ENCODE results near the gene VPS33B. TPM values are rescaled to one million over a fixed set of nuclear protein-coding genes. Genes with fewer than 3 reads are reported as not detected.
A peak's percentile ranks its signal among the peaks of the same experiment; 100 is the strongest.

Gene VPS33B
- total RNA-seq, 1 donor from 2014 or later, result 13.8 TPM

DNA sequence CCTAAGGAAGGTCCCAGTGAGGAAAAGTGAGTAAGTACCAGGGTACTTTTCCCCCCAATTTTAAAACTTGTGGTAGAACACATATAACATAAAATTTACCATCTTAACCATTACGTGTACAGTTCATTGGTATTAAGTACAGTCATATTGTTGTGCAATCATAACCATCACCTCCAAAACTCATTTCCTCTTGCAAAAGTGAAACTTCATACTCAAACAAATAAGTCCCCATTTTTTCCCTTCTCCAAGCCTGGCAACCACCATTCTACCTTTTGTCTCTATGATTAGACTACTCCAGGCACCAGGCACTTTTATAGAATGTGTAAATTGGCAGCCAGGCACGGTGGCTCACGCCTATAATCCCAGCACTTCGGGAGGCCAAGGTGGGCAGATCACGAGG lies 40.3 kb downstream of the VPS33B start:
- DNase-seq (ENCODE audit: low read depth), result no peak

DNA sequence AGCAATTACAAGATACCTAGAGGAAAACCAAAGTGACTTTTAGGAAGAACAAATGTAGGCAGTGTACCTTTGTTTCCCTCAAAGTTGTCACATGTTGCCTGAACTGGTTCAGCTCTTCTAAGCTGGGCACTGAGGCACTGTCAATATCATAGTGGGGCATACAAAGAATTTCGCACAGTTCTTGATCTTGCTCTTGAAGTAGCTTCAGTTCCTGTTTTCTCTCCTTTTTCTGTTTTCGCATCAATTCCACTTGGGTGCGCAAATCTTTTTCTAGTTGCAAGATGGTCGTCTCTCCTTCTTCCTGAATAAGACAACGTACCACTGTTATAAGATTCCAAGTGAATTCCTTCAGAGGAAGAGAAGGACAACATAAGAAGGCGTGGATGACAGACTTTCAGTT lies 40.7 kb downstream of the VPS33B start:
- no peak for DNase-seq (ENCODE audit: low read depth)

DNA sequence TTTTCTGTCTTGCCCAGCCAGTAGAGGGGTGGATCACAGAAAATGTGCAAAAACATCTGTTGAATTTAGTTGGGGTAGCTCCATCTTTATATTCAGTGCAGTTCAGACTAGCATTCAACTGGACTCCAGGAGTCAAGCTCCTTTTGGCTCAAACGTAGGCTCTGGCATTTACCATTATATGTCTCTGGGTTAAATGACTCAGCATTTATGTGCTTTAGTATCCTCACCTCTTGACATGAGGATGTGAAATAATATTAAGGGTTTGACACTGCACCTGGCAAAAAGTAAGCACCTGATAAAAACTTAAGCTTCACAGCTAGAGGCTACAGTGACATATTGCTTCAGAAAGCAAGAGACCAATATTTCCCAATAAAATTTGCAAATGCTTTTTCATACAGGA lies 42.8 kb downstream of the VPS33B start:
- DNase-seq (ENCODE audit: low read depth), result no peak

DNA sequence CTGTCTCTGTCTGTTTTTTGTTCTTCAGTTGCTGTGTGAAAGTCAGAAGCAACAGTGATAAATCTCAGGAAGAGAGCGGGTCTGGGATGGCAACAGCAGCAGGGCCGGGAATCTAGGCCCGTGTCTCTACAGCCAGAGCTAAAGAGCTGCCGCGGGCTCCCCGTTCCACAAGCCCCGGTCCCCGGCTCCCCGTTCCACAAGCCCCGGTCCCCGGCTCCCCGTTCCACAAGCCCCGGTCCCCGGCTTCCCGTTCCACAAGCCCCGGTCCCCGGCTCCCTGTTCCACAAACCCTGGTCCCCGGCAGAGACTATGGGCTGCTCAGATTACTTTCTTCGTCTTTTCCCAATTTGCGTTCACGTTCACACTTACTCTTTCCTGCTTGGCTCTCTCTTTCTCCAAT lies 48.2 kb downstream of the VPS33B start:
- no peak for DNase-seq (ENCODE audit: low read depth)

DNA sequence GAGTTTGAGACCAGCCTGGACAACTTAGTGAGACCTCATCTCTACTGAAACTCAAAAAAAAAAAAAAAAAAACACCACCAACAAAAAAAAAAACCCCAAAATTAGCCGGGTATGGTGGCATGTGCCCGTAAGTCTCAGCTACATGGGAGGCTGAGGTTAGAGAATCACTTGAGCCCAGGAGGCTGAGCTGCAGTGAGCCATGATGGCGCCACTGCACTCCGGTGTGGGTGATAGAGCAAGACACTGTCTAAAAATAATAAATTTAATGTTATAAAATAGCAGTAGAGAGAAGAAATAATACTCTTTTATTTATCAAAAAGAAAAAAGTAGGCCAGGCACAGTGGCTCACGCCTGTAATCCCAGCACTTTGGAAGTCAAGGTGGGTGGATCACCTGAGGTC lies 50.3 kb downstream of the VPS33B start:
- DNase-seq (ENCODE audit: low read depth), result no peak

DNA sequence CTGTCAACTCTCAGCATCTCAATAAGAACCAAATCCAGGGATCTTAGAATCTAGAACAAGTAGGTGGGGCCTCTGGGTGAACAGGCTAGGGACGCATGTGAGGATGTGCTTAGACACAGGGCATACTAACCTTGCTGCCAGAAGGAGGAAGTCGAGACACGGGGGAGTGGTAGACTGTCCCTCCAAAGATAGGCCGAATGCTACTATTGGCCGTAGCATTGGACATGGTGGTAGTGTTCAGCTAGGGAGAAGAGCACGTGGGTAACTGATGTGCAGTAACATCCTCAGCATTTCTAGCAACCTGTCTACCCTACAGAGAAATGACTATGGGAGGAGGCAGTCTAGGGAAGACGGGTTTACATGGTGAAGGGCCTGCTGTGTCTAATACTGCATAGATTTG lies 52.1 kb downstream of the VPS33B start:
- DNase-seq (ENCODE audit: low read depth), result no peak

DNA sequence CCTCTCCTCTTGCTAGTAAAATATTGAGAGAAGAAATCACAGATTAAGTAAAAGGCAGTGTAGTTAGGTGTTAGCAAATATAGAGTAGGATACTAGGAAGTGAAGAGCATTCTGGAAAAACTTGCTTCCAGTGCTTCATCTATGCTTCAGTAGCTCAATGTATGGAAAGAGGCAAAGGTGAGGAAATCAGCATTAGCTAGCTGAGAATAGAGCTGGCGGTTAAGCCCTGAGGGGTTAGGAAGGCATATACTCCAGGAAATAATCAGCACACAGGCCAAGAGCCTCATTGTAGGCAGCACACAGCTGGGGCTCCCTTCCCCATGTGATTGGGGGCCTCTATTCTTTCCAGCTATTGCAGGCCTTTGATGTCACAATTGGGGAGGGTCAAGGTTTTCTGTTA lies 54.0 kb downstream of the VPS33B start:
- DNase-seq (ENCODE audit: low read depth), result no peak

DNA sequence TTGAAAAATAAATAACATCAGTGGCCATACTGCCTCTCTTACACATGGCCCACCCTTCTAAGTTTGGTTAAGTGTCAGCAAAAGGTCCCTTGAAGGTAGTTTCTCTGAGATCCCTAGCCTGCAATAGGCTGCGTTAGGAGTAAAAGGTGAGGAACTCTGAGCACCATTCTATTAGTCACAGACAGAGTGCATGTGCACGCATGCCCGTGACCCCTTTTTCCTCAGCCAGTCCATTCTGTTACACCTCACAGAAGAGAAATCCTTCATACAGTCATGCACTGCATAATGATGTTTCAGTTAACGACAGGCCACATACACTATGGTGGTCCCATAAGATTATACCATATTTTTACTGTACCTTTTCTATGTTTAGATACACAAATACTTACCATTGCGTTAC lies 55.2 kb downstream of the VPS33B start:
- no peak for DNase-seq (ENCODE audit: low read depth)

DNA sequence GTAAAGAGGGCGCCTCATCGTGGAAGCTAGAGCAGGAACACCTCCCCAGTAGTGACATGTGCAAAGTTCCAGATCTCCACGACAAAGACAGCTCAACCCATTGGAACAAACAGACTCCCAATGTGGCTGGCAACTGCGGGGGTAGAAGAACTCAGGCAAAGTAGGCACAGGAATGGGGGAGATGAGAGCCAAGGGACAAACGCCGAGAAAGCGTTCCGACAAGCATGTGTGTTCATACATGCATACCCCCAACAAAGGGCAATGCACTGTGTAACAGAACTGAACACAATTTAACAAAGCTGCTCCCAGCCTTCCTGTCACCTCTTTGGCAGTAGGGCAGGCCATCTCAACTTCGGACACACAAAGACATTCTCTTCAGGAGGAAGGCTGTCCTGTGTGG lies 56.1 kb downstream of the VPS33B start:
- no peak for DNase-seq (ENCODE audit: low read depth)

DNA sequence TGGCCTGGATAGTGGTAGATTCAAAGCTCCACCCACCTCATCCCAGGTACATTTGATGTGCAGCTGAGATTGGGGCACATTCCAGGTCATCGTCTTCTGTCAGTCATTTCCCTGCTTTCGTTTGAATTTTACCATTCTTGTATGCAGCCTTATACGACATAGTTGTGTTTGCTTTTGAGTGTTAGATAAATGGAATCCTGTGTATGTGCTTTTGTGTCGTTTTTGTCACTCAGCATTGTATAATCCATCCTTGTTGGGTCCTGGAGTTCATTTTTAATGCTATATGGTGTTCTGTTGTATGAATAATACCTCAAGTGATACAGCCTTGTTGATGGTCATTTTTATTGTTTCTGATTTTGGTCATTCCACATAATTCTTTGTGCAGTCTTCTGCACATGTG lies 60.4 kb downstream of the VPS33B start:
- no peak for DNase-seq (ENCODE audit: low read depth)

DNA sequence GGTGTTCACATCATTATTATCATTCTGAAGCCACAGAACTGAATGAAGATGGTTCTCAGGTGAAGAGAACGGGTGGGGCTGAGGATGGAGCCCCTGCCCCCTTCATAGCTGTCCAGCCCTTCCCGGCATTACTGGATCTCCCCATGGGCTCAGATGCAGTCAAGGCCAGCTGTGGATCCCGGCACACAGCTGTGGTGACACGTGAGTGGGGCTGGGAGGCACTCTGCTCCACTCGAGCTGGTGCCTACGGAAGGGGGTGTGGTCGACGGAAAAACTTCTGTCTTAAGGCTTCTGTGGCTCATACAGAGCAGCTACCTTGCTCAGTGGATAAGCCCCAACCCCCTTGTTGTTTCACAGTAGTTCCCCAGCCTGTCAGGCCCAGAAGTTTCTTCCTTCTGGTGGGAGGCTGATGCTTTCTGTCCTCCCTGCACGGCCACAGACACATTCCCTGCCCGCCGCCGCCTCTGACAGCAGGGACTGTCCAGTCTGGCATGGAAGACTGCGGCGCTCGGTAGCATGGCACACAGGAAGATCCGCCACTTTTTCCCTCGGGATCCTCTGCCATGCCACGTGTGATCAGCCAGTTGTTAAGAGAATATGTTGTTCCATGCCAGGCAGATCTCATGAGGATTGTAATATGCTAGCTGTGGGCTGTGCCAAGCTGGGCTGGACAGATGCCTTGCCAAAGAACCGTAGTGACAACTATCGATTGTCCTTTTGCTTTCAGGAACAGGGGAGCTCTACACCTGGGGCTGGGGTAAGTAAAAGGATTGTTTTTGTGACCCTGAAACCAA lies 61.9 kb downstream of the VPS33B start:
- DNase-seq (ENCODE audit: low read depth), result no peak

DNA sequence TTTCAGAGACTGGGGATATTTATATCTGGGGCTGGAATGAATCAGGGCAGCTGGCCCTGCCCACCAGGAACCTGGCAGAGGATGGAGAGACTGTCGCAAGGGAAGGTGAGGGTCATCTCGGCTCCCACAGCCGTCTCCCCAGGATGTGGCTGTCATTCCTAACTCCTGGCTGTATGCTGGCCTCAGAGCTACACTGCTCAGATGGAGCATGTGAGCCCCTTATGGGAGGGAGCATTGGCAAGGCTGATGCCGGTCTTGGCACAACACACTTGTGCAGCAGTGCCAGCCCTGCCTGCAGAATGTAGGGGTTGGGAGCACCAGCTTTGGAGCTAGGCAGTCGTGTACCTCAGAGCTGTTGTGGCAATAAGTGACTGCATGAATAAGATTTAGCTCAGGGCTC lies 62.5 kb downstream of the VPS33B start:
- no peak for DNase-seq (ENCODE audit: low read depth)

DNA sequence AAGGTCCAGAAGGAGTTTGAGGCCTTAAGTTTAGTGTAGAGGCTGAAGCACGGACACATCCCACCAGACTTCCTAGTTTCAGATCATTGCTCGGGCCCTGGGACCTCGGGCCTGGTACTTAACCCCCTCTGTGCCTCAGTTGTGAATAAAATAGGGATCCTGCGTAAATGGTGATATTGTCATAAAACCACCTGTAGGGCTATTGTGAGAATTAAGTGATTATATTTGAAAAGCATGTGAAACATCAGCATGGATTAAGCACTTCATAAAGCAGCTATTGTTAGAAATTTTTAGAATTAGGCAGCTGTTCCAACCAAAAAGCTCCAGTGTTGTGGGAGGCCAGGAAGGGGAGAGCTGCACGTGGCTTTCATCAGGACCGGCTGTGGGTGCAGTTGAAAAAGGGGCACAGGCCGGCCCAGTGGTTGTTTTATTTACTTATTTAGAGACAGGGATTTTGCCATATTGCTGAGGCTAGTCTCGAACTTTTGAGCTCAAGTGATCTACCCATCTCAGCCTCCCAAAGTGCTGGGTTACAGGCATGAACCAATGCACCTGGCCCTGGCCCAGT lies 63.3 kb downstream of the VPS33B start:
- DNase-seq (ENCODE audit: low read depth), result no peak

DNA sequence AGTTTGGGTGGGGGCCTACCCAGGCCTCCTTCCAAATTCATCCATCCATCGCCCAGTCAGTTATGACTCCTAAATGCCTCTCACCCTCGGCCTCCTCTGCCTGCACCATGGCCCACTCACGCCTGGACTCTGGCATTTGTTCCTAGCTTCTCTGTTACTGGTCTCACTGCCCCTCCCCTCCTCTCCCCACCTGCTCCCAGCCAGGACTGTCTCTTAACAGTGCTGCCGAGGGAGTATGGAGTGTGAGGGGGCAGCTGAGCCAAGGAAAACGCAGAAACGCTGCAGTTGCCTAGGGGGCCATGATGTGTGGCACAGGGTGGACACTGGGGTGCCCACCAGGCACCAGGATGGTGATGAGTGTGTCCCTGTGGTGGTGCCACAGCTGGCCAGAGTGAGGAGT lies 64.6 kb downstream of the VPS33B start:
- no peak for DNase-seq (ENCODE audit: low read depth)

DNA sequence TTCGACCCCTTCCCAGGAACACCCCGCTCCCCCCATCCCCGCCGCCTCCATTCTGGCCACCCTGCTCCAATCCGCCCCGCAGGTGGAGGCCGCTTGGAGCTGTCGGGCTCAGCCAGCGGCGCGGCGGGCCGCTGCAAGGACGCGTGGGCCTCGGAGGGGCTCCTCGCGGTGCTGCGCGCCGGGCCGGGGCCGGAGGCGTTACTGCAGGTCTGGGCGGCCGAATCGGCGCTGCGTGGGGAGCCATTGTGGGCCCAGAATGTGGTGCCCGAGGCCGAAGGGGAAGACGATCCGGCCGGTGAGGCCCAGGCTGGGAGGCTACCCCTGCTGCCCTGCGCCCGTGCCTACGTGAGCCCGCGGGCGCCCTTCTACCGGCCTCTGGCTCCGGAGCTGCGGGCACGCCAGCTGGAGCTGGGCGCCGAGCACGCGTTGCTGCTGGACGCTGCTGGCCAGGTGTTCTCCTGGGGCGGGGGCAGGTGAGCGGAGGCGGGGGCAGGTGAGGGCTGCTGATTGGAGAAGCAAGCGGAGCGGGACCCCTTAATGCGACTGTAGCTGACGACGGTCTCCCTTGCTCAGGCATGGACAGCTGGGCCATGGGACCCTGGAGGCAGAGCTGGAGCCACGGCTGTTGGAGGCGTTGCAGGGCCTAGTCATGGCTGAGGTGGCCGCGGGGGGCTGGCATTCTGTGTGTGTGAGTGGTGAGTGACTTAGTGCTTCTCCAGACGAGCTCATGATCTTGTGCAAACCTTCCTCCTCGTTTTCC lies 65.2 kb downstream of the VPS33B start:
- DNase-seq (ENCODE audit: low read depth), result no peak

DNA sequence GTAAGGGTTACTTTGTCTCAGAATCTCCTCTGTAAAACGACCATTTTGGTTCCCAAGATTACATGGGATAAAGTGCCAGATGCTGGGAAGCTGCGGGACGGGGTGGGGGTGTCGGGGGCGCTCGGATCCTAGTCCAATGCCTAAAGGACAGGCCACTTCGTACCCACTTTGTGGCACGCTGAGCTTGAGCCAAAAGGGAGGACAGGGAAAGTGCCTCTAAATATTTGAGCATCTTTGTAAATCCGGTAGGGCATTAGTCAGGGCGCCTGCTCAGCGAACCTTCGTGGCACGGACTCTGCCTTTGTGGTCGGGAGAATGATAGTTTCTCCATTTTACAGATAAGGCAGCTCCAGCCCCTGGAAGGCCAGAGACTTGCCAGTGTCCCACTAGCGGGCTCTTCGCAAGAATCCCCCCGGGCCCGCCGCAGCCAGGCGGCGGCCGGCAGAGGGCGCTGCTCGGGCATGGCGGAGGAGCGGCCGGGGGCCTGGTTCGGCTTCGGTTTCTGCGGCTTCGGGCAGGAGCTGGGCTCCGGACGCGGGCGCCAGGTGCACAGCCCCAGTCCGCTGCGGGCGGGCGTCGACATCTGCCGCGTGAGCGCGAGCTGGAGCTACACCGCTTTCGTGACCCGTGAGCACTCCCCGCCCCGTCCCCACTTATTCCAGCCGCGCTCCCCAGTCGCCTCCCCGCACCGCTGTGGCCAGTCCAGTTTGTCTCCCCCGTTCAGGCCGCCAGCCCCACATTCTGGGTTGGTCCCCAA lies 65.9 kb downstream of the VPS33B start:
- peak; percentile 33 for DNase-seq (ENCODE audit: low read depth)

DNA sequence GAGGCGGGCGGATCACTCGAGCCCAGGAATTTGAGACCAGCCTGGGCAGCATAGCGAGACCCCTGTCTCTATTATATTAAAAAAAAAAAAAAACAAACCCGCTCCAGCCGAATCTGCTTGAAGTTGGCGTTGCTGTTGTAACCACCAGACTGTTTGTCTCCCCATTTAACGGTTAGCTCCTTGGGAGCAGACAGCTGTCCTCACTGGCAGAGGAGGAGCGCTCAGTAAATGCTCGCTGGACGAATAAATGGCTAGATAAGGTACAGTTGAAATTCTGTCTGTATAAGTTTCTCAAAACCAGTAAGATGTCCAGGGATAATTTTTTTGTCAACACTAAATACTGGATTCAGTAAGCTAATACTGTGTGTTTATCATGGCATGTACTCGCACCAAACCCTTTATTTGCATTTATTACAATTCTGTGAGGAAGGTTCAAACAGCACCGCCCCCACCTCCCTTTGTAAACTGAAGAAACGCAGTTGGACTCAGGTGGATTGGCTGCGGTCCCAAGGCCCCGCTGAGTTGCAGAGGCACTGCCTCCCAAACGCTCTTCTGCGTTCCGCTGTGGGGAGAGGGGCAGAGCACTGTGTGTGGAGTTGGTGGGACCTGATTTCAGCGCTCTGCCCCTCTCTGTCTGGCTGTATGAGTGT lies 66.6 kb downstream of the VPS33B start:
- DNase-seq (ENCODE audit: low read depth), result no peak

DNA sequence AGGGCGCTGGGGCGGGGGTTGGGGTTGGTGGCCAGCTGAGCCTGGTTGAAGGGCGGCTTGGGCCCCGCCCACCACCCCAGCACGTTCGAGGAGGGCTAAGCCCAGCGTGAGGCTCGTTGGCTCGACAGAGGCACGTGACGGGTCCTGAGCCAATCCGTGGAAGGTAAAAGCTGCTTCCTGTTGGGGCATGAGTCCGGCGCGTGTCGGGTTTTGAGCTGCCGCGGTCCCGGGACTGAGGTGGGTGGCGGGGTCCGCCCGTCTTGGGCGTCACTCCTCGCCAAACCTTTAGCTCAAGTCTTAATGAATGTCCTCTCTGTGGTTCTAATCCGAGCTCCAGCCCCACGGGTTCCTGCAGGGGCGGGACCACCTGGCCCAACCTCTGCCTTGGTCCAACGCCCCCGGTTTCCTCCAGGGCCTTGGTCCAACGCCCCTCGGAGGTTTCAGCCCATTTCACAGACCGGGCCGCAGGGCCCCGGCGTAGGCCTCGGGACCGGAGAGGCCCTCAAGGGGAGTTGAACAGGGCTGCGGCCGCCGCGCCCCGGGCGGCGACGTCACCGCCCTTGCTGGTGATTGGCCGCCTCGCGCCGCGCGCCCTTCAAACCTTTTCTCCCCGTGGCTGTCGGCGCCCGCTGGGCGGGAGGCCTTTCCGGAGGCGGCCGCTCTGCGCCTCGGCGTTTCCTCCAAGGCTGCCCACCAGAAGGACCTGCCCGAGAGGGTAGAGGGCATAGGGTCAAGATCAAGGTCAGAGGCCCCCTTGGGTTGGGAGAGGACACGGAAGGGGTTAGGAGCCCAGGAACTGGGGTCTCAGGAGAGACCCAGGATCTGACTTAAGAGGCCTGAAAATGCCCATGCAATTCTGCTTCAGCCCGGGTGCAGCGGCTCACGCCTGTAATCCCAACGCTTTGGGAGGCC lies 67.4 kb downstream of the VPS33B start, which contains the start of gene RCCD1:
RCCD1 (plus strand) TSS at position 173 of the 912 bp plus-strand sequence. CDS start 1,851 bp downstream, outside the sequence.
- DNase-seq (ENCODE audit: low read depth), result peak; percentile 89

DNA sequence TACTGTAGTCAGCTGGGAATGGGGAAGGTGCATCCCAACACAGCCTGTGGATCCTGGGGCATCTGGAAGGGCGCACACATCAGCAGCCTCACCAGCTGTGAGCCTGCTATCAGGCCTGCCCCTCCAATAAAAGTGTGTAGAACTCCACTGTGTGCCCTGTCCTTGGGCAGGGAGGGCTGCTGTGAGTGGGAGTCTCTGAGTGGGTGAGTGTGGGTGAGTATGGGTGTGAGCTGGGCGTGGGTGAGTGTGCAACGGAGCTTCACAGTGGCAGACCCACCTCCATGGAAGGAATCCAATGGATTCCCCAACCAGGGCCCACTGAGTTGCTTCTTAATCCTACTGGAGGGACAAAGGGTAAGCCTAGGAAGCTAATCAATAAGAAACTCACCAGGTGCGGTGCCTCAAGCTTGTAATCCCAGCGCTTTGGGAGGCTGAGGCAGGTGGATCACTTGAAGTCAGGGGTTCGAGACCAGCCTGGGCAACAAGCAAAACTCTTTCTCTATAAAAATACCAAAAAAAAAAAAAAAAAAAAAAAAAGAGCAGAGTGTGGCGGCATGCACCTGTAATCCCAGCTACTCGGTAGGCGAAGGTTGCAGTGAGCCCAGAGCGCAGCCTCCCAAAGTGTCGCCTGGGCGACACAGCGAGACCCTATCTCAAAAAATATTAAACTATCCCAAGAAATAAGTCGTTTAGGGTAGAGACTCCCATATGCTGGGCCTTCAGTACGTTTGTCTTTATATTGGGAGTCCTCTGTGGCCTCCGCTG lies 68.3 kb downstream of the VPS33B start:
- no peak for DNase-seq (ENCODE audit: low read depth)

All from renal cortical epithelial cell (primary cell).